Measurements from ENCODE around the gene RGPD8.

The RGPD8 gene

DNA sequence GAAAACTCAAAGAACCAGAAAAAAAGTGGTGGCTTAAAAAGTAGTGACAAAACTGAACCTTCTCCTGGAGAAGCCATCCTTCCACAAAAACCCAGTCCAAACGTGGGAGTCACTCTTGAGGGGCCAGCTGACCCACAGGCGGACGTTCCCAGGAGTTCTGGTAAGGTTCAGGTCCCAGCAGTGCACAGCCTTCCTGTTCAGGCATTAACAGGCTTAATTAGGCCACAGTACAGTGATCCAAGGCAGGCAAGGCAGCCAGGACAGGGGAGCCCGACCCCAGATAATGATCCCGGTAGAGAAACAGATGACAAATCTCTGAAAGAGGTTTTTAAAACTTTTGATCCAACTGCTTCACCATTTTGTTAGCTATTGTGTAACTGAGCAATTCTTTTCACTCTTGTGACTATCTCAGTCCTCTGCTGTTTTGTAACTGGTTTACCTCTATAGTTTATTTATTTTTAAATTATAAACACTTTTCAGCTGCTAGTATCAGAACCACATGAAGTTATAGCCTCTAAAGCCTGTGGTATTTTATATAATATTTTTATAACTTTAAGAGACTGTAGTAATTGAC, 101.2 kb downstream of the RGPD8 start:
- DNase-seq (ENCODE audit: low spot score): no peak

DNA sequence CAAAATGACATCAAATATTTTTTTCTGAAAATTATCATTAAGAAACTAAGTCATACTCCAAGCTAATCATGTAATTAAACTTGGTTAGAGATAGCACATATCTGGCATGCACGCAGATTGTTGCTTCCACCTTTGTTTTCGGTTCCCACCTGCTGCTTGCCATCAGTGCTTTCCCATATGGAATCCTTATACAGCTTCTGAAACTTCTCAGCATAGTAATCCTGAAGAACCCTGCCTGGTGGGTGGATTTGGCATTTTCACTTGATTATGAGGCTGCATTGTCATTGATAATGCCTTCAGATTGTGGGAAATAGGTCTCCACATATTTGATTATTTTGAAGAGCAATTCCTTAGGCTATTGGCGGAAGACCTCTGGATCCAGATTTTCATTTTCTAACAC, 110.5 kb downstream of the RGPD8 start:
- no peak for DNase-seq (ENCODE audit: low spot score)

DNA sequence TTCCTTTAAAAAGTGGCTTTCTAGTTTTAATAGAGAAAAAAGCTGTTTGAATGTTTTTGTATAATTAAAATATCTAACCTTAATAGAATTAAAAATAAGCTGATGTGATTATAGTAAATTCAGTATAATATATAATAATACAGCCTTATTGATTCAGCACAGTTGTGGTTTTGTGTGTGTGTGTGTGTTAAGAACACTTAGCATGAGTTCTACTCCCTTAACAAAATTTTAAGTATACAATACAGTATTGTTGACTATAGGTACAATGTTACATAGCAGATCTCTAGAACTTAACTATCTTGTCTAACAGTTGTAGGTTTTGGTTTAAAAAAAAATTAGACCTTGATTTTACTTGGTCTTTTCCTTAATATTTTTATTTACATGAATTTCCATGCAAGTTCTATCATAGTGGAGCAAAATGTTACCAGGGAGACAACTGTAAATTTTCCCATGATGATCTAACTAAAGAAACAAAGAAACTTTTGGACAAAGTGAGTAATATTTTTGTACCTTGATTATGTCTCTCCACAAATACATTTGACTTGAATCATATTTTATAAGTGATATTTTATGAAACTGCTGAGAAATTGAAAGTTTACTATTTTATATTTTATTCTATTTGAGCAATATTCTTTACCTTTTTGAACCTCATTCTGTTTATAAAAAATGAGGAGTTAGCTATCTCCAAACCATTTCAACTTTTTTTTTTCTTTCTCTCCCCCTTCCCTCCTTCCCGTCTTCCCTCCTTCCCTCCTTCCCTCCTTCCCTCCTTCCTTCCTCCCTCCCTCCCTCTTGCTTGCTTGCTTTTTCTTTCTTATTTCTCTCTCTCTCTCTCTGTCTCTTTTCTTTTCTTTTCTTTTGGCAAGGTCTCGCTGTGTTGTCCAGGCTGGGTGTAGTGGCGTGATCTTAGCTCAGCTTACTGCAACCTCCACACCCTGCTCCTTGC, 111.8 kb downstream of the RGPD8 start:
- DNase-seq (ENCODE audit: low spot score): no peak

Data from GM03348 (cell line).